ENCODE data around the gene ZAP70. TPM values are rescaled to one million over a fixed set of nuclear protein-coding genes. Genes with fewer than 3 reads are reported as not detected.

The ZAP70 gene
- total and polyA plus RNA-seq, 2 donors from 2014 or later = 0.37 to 15.0 TPM

DNA sequence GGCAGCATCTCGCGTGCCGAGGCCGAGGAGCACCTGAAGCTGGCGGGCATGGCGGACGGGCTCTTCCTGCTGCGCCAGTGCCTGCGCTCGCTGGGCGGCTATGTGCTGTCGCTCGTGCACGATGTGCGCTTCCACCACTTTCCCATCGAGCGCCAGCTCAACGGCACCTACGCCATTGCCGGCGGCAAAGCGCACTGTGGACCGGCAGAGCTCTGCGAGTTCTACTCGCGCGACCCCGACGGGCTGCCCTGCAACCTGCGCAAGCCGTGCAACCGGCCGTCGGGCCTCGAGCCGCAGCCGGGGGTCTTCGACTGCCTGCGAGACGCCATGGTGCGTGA lies 10.7 kb downstream of the ZAP70 start:
- FAIRE-seq (no peak), DNase-seq (peak in 1 of 5 donors; percentile 63)
- intact Hi-C loops (cut with DNase I) = no loop called here
- no peaks in the 10 kb centered on the region for H3K4me1 ChIP-seq (ENCODE audit: control insufficient read depth in 2 of 3, insufficient read depth in 2 of 3, low read depth in 1 of 3, low read length in 3 of 3)
- no peak overlapping the region for H3K4me3 ChIP-seq (ENCODE audit: low read length in 3 of 3)
- no peaks in the 10 kb centered on the region for H3K9me3 ChIP-seq (ENCODE audit: control insufficient read depth in 2 of 3, insufficient read depth in 1 of 3, low read length in 3 of 3)
- no peak overlapping the region for H3K9ac ChIP-seq (ENCODE audit: low read length in 3 of 3)
- H3K27ac ChIP-seq (ENCODE audit: low read depth in 2 of 2, low read length in 2 of 2) = no peak overlapping the region
- no peaks in the 10 kb centered on the region for H3K36me3 ChIP-seq (ENCODE audit: control insufficient read depth in 2 of 3, insufficient read depth in 3 of 3, low read length in 3 of 3)
- TF ChIP-seq, protein P1, sequence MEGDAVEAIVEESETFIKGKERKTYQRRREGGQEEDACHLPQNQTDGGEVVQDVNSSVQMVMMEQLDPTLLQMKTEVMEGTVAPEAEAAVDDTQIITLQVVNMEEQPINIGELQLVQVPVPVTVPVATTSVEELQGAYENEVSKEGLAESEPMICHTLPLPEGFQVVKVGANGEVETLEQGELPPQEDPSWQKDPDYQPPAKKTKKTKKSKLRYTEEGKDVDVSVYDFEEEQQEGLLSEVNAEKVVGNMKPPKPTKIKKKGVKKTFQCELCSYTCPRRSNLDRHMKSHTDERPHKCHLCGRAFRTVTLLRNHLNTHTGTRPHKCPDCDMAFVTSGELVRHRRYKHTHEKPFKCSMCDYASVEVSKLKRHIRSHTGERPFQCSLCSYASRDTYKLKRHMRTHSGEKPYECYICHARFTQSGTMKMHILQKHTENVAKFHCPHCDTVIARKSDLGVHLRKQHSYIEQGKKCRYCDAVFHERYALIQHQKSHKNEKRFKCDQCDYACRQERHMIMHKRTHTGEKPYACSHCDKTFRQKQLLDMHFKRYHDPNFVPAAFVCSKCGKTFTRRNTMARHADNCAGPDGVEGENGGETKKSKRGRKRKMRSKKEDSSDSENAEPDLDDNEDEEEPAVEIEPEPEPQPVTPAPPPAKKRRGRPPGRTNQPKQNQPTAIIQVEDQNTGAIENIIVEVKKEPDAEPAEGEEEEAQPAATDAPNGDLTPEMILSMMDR (IDR thresholded peaks at IDR 0.05; ENCODE audit: borderline replicate concordance, extremely low read depth, insufficient read depth) = no peak
- no peaks in the 10 kb centered on the region for H3K27me3 ChIP-seq (ENCODE audit: control insufficient read depth, insufficient read depth, low read length)

DNA sequence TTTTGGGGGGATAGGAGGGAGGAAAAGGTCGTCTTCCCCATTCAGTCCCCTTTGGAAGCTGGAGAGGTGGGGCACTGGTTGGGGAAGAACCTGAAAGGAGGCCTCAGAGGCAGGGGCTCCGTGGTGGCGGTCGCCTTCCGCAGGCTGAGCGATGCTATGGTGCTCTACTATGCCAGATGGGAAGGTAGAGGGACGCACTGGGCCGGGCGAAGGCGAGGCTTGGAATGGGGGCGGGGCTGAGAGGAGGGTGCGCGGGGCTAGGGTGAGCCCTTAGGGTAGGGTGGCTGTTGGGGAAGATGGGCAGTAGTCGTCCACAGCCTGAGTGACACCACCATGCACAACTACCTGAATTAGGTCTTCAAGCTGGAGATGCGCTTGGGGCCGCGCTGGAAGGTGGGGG lies 11.1 kb downstream of the ZAP70 start:
- Histone ChIP-seq H3K27ac (ENCODE audit: low read depth in 2 of 2, low read length in 2 of 2) (no peak overlapping the region), H3K27me3 (ENCODE audit: control insufficient read depth, insufficient read depth, low read length) (no peaks in the 10 kb centered on the region), H3K36me3 (ENCODE audit: control insufficient read depth in 2 of 3, insufficient read depth in 3 of 3, low read length in 3 of 3) (no peaks in the 10 kb centered on the region), H3K4me3 (ENCODE audit: low read length in 3 of 3) (no peak overlapping the region), H3K9me3 (ENCODE audit: control insufficient read depth in 2 of 3, insufficient read depth in 1 of 3, low read length in 3 of 3) (no peaks in the 10 kb centered on the region), H3K9ac (ENCODE audit: low read length in 3 of 3) (no peak overlapping the region), H3K4me1 (ENCODE audit: control insufficient read depth in 2 of 3, insufficient read depth in 2 of 3, low read depth in 1 of 3, low read length in 3 of 3) (no peaks in the 10 kb centered on the region)
- intact Hi-C loops (cut with DNase I) = no loop called here
- TF ChIP-seq, protein P1 (IDR thresholded peaks at IDR 0.05; ENCODE audit: borderline replicate concordance, extremely low read depth, insufficient read depth) = no peak
- FAIRE-seq (no peak), DNase-seq (no peak)

DNA sequence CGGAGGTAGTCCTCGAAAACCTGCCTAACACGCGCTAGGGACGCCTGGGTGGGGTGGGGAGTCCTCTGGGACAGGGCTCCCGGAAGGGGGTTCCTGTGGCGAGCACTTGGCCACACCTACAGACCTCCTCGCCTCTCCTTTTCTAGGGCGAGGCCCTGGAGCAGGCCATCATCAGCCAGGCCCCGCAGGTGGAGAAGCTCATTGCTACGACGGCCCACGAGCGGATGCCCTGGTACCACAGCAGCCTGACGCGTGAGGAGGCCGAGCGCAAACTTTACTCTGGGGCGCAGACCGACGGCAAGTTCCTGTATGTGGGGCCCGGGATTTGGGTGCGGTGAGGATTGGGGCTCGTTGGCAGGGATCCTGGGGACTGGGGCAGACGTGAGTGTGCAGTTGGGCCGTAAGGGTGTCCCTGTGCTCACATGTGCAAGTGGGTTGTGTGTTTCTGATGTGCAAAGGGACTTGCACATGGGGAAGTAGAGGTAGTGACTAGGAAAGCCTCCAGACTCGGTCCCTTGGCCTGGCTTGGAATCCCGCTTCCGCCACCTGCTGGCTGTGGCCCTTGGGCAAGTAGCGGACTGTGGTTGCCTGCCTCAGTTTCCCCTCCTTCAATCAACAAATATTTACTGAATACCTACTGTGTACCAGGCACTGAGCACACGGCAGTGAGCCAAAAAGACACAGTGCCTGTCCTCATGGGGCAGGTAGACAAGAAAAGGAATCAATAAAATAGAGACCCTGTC lies 11.7 kb downstream of the ZAP70 start:
- no peaks in the 10 kb centered on the region for H3K27me3 ChIP-seq (ENCODE audit: control insufficient read depth, insufficient read depth, low read length)
- intact Hi-C loops (cut with DNase I) = no loop called here
- no peak overlapping the region for H3K4me3 ChIP-seq (ENCODE audit: low read length in 3 of 3)
- DNase-seq = peak in 1 of 5 donors; percentile 63
- FAIRE-seq = no peak
- H3K27ac ChIP-seq (ENCODE audit: low read depth in 2 of 2, low read length in 2 of 2) = no peak overlapping the region
- TF ChIP-seq, protein P1 (IDR thresholded peaks at IDR 0.05; ENCODE audit: borderline replicate concordance, extremely low read depth, insufficient read depth) = no peak
- H3K9ac ChIP-seq (ENCODE audit: low read length in 3 of 3) = no peak overlapping the region
- peaks cover 0 to 1% (median 1%) of the 10 kb centered on the region in 3 donors for H3K9me3 ChIP-seq (ENCODE audit: control insufficient read depth in 2 of 3, insufficient read depth in 1 of 3, low read length in 3 of 3)
- no peaks in the 10 kb centered on the region for H3K36me3 ChIP-seq (ENCODE audit: control insufficient read depth in 2 of 3, insufficient read depth in 3 of 3, low read length in 3 of 3)
- no peaks in the 10 kb centered on the region for H3K4me1 ChIP-seq (ENCODE audit: control insufficient read depth in 2 of 3, insufficient read depth in 2 of 3, low read depth in 1 of 3, low read length in 3 of 3)
